Central memory CD8-positive, alpha-beta T cell (primary cell): ENCODE results near the gene TSPEAR.
"Not testable (repeated sequence)": the region's sequence is repeated elsewhere in the genome, so short reads cannot be mapped to it uniquely, and the experiment has no call there.

ENCODE experiments used
- ATAC-seq: fragments of 150-1000 bp; cut with Tn5 transposase; replicated peaks from 2 replicates; pipeline ENCODE4 v1.10.0; 2022; ENCODE audit warnings: mild to moderate bottlenecking, moderate FRiP score, moderate number of reproducible peaks; ENCODE audit not compliant: poor library complexity, severe bottlenecking; ENCODE audit errors: extremely low read depth
- DNase-seq, 2 donors: peaks; one replicate each; pipeline ENCODE4 v3.0.0; 2021; ENCODE audit warnings: low spot score in 2 of 2
- H3K27ac Mint-ChIP-seq: one replicate; pipeline ENCODE4 v1.8.0; 2022; ENCODE audit warnings: low read depth, mild to moderate bottlenecking, moderate library complexity, mixed read lengths
- H3K27me3 Mint-ChIP-seq: one replicate; pipeline ENCODE4 v1.8.0; 2022; ENCODE audit warnings: mixed read lengths
- H3K36me3 Mint-ChIP-seq: one replicate; pipeline ENCODE4 v1.8.0; 2022; ENCODE audit warnings: mild to moderate bottlenecking, moderate library complexity, mixed read lengths; ENCODE audit not compliant: insufficient read depth
- H3K4me1 Mint-ChIP-seq: one replicate; pipeline ENCODE4 v1.8.0; 2022; ENCODE audit warnings: mixed read lengths
- H3K4me3 Mint-ChIP-seq: one replicate; pipeline ENCODE4 v1.8.0; 2022; ENCODE audit warnings: mild to moderate bottlenecking, moderate library complexity, mixed read lengths
- H3K9me3 Mint-ChIP-seq: one replicate; pipeline ENCODE4 v1.8.0; 2022; ENCODE audit warnings: mixed read lengths

Gene TSPEAR

DNA sequence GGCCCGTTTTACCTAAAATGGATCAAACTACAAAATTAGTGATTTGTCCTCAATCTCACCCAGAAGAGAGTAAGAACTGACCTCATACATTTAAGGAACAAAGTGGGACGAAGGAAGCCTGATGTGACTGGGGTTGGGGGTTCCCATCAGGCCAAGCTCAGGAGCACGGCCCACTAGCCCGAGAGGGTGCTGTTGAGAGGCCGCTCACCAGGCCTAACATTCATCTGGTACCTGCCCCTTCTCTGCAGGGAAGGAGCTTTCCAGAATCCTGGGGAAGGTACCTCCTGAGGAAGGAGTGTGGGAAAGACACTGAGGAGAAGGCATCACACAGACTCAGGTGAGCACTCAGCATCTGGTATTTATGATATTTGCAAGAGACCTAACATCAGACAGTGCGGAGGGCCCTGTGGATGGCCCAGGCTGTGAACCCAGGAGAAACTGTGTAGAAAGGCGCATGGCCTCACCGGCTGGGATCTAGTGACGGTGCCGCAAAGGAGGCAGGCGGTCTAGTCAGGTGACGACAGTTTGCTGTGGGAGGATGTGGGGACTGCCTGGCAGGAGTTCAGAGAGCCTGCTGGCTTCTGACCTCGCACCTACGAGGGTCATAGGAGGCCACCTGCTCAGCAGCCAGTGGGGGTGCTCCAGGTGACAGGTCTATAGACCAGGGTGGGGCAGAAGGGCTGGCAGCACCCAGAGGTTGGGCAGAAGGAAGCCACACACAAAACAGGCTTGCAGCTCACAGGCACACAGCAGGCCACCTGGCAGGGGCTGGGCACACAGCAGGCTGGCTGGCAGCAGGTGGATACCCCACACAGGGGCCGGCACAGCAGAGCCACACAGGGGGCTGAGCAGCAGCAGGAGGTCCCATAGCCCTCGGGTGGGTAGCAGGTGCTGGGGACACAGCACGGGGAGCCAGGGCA is 57.5 kb downstream of the TSPEAR start:
- H3K27ac Mint-ChIP-seq: peak overlapping the region; percentile 95

DNA sequence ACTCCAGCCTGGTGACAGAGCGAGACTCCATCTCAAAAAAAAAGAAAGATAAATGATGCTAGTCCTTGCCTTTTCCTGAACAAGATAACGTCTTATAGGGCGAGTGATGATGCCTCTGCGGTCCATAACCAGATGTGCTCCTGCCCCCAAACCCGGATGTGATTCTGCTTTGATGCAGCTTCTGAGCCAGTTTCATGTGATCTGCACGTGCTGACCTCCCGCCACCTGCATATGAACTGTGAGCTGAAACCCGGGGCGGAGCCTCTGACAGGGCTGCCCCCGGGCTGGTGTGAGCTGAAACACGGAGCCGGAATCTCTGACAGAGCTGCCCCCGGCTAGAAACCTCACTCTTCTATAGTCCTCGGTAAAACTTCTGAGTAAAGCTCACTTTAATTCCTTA is 58.2 kb downstream of the TSPEAR start:
- H3K36me3 Mint-ChIP-seq: peaks cover 15% of the 10 kb centered on the region
- peak overlapping the region; percentile 95 for H3K27ac Mint-ChIP-seq
- DNase-seq: no peak
- no peaks in the 10 kb centered on the region for H3K27me3 Mint-ChIP-seq
- no peak for ATAC-seq
- H3K4me3 Mint-ChIP-seq: no peak overlapping the region
- H3K4me1 Mint-ChIP-seq: peaks cover 54% of the 10 kb centered on the region
- peaks cover 13% of the 10 kb centered on the region for H3K9me3 Mint-ChIP-seq

More for the DNA sequence above, 57.5 kb downstream of the TSPEAR start:
- peak; percentile 66 for ATAC-seq
- H3K4me3 Mint-ChIP-seq: peak overlapping the region; percentile 71
- peaks cover 16% of the 10 kb centered on the region for H3K36me3 Mint-ChIP-seq
- H3K4me1 Mint-ChIP-seq: peaks cover 62% of the 10 kb centered on the region
- no peaks in the 10 kb centered on the region for H3K27me3 Mint-ChIP-seq
- peak; percentile 62 to 81 for DNase-seq
- peaks cover 13% of the 10 kb centered on the region for H3K9me3 Mint-ChIP-seq

DNA sequence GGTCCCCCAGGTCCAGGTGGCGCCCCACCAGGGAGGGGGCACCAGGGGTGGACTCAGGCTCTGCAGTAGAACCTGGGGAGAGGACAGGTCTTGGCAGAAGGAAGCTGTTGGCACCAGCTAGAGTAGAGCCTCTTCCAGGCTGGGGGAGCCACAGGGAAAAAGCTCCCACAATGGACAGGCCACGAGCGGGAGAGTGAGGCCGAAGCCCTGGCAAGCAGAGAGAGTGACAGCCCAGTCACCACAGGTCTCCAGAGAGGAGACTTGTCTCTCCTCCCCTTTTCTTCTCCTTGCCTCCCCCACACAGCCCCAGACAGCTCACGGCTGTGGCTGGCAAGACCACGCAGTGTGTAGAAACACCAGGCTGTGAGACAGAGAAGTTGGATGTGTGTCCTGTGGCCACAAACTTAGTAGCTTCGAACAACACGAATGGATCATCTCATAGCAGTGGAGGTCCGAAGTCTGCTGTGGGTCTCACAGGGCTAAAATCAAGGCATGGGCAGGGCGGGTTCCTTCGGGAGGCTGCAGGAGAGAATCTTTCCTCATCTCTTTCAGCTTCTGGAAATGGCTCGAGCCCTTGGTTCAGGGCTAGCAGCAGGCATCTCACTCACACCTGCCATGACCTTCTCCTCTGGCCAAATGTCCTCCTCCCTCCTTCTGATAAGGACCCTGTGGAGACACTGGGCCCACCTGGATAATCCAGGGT is 60.2 kb downstream of the TSPEAR start:
- no peak for ATAC-seq
- DNase-seq: no peak
- peaks cover under 1% of the 10 kb centered on the region for H3K9me3 Mint-ChIP-seq
- no peak overlapping the region for H3K27ac Mint-ChIP-seq
- H3K4me1 Mint-ChIP-seq: peaks cover 43% of the 10 kb centered on the region
- H3K27me3 Mint-ChIP-seq: no peaks in the 10 kb centered on the region
- no peak overlapping the region for H3K4me3 Mint-ChIP-seq
- H3K36me3 Mint-ChIP-seq: peaks cover 6% of the 10 kb centered on the region

DNA sequence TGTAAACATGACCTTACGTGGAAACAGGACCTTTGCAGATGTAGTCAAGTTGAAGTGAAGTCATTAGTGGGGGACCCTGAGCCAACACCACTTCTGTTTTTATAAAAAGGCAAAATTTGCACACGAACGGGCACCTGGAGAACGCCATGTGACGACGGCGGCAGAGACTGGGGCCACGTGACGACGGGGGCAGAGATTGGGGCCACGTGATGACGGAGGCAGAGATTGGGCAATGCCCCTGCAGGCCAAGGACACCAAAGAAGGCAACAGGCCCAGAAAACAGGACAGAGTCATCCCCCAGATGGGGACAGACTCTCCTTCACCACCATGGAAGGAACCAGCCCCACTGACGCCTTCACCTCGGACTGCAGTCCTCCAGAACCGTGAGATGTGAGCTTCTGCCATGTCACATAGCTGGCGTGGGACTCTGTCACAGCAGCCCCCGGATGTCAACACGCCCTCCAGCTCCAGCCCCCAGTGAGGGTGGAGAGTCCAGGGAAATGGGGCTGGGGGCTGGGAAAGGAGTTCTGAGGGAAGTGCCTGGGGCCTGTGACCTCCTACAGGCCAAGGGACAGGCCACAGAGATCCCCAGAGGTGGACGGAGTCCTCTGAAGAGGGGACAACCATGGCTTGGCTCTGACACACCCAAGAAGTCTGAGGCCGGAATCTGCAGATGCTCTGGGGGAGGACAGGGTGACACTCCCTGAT is 61.0 kb downstream of the TSPEAR start:
- no peaks in the 10 kb centered on the region for H3K9me3 Mint-ChIP-seq
- H3K4me3 Mint-ChIP-seq: no peak overlapping the region
- no peak overlapping the region for H3K27ac Mint-ChIP-seq
- ATAC-seq (no peak), DNase-seq (no peak)
- H3K4me1 Mint-ChIP-seq: peaks cover 40% of the 10 kb centered on the region
- H3K27me3 Mint-ChIP-seq: no peaks in the 10 kb centered on the region
- peaks cover 6% of the 10 kb centered on the region for H3K36me3 Mint-ChIP-seq

DNA sequence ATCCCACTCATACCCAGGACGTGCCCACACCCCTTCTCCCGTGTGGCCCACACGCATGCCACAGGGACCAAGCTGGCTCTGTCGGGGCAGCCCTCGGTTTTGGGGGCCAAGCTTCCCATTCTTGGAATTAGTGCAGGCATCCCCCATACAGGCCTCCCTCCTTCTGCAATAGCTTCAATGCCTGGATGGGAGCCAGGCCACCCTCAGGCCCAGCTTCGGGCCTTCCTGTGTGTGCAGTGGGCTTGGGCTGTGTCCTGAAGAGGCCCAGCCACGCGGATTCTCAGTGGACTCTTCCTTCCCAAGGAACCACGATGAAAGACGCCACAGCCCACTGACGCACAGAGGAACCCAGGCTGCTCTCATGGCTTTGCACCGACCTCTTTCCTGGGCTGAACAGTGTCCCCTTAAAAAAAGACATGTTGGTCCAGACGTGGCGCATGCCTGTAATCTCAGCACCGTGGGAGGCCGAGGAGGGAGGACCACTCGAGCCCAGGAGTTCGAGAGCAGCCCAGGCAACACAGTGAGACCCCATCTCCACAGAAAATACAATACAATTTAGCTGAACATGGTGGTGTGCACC is 61.8 kb downstream of the TSPEAR start:
- DNase-seq (no peak), ATAC-seq (no peak)
- peaks cover 36% of the 10 kb centered on the region for H3K4me1 Mint-ChIP-seq
- no peak overlapping the region for H3K4me3 Mint-ChIP-seq
- peaks cover 4% of the 10 kb centered on the region for H3K9me3 Mint-ChIP-seq
- no peaks in the 10 kb centered on the region for H3K27me3 Mint-ChIP-seq
- peaks cover 4% of the 10 kb centered on the region for H3K36me3 Mint-ChIP-seq
- H3K27ac Mint-ChIP-seq: no peak overlapping the region

DNA sequence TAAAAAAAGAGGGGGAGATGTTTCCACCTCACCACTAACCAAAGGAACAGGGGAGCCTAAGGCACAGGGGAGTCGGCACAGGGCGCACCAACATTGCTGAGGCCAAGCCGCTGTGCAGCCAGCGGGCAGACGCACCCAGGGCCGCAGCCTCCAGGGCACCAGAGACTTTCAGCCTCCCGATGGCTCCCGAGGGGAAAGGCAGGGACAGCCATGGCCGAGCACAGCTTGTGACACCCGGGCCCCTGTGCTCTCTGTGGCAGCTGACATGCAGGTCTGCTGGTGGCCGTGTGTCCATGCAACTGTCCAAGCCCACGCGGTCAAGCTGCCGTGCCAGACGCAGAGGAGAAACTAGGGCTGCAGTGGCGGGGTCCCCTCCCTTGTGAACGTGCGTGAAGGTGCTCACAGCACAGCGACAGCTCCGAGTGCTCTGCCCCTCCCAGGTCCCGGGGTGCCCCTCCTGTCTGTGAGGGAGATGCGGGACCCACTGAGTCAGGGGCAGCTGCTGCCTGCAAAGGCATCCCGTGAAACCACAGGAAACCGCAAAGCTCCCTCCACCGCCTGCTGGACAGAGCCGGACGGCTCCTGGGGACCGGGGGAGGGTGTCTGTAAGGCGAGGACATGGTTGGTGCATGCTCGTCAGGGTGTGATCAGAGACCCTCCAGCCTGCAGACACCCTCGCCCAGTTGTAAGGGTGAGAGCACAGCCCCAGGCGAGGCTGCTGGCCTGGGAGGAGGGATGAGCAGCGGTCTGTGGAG is 62.6 kb downstream of the TSPEAR start:
- no peak for ATAC-seq
- Mint-ChIP-seq H3K9me3 (peaks cover 8% of the 10 kb centered on the region), H3K27me3 (no peaks in the 10 kb centered on the region), H3K27ac (no peak overlapping the region), H3K4me3 (no peak overlapping the region), H3K36me3 (no peaks in the 10 kb centered on the region), H3K4me1 (peaks cover 27% of the 10 kb centered on the region)
- DNase-seq: no peak

DNA sequence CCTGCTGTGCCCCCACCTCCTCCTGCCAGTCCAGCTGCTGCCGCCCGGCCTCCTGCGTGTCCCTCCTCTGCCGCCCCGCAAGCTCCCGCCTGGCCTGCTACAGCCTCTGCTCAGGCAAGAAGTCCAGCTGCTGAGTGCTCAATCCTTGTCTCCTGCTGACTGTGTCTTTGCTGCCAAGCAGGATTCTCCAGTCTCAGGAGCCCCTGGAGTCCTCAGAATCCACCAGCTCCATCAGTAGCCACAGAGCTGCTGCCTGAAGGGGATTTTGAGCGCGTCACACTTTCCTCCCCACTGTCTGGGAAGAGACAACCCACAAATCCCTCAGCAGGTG is 64.2 kb downstream of the TSPEAR start:
- Mint-ChIP-seq H3K27me3 (no peaks in the 10 kb centered on the region), H3K4me1 (peaks cover 22% of the 10 kb centered on the region), H3K36me3 (no peaks in the 10 kb centered on the region), H3K27ac (peak overlapping the region; percentile 49), H3K4me3 (no peak overlapping the region), H3K9me3 (peaks cover 8% of the 10 kb centered on the region)
- DNase-seq (no peak), ATAC-seq (no peak)

DNA sequence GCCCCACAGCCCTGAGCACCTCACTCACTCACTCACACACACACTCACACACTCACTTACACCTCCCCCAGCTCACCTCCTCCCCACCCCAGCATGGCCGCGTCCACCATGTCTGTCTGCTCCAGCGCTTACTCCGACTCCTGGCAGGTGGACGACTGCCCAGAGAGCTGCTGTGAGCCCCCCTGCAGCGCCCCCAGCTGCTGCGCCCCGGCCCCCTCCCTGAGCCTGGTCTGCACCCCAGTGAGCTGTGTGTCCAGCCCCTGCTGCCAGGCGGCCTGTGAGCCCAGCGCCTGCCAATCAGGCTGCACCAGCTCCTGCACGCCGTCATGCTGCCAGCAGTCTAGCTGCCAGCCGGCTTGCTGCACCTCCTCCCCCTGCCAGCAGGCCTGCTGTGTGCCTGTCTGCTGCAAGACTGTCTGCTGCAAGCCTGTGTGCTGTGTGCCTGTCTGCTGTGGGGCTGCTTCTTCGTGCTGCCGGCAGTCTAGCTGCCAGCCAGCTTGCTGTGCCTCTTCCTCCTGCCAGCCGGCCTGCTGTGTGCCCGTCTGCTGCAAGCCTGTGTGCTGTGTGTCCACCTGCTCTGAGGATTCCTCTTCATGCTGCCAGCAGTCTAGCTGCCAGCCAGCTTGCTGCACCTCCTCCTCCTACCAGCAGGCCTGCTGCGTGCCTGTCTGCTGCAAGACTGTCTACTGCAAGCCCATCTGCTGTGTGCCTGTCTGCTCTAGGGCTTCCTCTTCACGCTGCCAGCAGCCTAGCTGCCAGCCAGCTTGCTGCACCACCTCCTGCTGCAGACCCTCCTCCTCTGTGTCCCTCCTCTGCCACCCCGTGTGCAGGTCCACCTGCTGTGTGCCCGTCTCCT is 64.8 kb downstream of the TSPEAR start, which contains the start of gene KRTAP10-11:
Gene KRTAP10-11 (plus strand): TSS at position 49 of the 856 bp plus-strand sequence. CDS start 45 bp downstream, at position 94.
- H3K27ac Mint-ChIP-seq: peak within 1 kb of the TSS; percentile 49
- not testable (repeated sequence) for H3K27me3 Mint-ChIP-seq, H3K36me3 Mint-ChIP-seq, H3K4me3 Mint-ChIP-seq, DNase-seq, ATAC-seq, H3K9me3 Mint-ChIP-seq
- H3K4me1 Mint-ChIP-seq: peaks cover 22% of the 10 kb centered on the region

DNA sequence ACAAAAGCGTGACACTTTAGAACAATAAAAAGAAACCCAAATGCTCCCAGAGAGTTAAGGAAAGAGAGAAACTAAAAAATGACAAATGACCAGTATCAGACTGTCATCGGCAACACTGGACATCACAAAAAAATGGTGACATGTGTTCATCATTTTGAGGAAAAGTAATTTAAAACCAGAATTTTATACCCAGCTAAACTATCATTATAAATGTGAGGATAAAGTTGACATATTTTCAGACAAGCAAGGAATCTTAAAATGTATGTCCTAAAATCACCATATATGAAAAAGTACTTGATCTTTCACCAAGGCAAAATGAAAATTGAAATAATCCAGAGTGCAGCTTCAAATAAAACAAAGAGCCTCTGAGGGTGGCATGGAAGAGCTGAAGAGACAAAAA is 66.5 kb downstream of the TSPEAR start:
- Mint-ChIP-seq H3K4me1 (peaks cover 14% of the 10 kb centered on the region), H3K36me3 (no peaks in the 10 kb centered on the region), H3K27ac (no peak overlapping the region), H3K27me3 (no peaks in the 10 kb centered on the region), H3K4me3 (no peak overlapping the region), H3K9me3 (peaks cover 16% of the 10 kb centered on the region)
- ATAC-seq (no peak), DNase-seq (no peak)

DNA sequence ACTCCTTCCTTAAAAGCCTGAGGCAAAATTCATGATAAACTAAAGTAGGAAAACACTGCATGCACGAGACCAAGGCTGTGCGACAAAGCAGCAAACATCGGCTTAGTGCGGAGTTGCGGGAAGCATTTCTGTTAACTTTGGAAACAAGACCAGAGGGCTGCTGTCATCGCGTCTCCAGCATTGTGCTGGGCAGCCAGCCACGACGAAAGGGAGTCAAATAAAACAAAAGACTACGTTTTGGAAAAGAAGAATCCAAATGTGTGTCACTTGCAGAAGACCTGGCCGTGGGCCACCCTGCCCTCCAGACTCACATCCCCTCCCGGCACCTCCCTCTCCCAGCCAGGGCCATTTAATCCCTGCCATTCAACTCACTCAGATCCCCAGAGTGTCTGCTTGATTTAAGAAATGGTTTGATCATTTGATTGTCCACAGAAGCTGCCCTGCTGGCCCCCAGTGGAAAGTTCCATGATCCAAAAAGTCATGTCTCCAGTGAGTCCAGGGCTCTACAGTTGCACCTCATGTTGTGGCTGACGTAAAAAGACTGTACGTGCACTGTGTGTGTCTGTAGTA is 67.5 kb downstream of the TSPEAR start:
- Mint-ChIP-seq H3K27ac (no peak overlapping the region), H3K27me3 (no peaks in the 10 kb centered on the region), H3K4me3 (no peak overlapping the region), H3K4me1 (peaks cover 8% of the 10 kb centered on the region), H3K9me3 (peaks cover 16% of the 10 kb centered on the region), H3K36me3 (no peaks in the 10 kb centered on the region)
- DNase-seq (no peak), ATAC-seq (no peak)

DNA sequence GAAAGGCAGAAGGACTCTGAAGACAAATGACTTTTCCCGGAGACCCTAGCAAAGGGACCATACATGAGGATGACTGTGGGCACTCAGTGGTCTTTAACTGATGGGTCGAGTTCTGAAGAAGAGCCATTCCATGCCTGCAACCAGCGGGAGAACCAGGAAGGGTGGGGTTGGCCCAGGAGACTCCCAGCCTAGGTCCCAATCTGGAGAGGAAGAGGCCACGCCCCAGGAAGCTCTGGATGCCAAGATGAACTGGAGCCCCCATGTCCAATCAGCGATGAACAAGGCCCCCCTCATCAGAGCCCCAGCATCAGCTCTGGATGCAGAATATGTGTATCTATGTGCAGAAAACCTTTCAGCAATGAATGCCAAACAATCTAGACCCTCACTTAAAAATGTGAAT is 70.6 kb downstream of the TSPEAR start:
- H3K9me3 Mint-ChIP-seq: peaks cover 16% of the 10 kb centered on the region
- no peak for DNase-seq
- H3K27me3 Mint-ChIP-seq: no peaks in the 10 kb centered on the region
- no peak overlapping the region for H3K27ac Mint-ChIP-seq
- H3K4me3 Mint-ChIP-seq: no peak overlapping the region
- H3K36me3 Mint-ChIP-seq: no peaks in the 10 kb centered on the region
- no peak for ATAC-seq
- peaks cover 6% of the 10 kb centered on the region for H3K4me1 Mint-ChIP-seq
